IMR-90 (cell line): ENCODE measurements around the gene PGA4.

Source experiments
- POLR2A ChIP-seq: IDR thresholded peaks from 2 replicates; pipeline ENCODE4 v1.6.1; 2012; ENCODE audit warnings: mild to moderate bottlenecking, low read depth, low read length
- TF ChIP-seq, protein P1 (sequence below): conservative IDR thresholded peaks from 2 replicates; pipeline ENCODE4 v1.5.1; 2012; ENCODE audit warnings: mild to moderate bottlenecking, low read depth, low read length, improper control_type of control experiment
- TF ChIP-seq, protein P2 (sequence below): fragments of 150-350 bp; IDR thresholded peaks from 2 replicates; pipeline ENCODE4 v1.6.1; 2017; ENCODE audit warnings: mild to moderate bottlenecking, antibody characterized with exemption, low read length, low read depth

DNA sequence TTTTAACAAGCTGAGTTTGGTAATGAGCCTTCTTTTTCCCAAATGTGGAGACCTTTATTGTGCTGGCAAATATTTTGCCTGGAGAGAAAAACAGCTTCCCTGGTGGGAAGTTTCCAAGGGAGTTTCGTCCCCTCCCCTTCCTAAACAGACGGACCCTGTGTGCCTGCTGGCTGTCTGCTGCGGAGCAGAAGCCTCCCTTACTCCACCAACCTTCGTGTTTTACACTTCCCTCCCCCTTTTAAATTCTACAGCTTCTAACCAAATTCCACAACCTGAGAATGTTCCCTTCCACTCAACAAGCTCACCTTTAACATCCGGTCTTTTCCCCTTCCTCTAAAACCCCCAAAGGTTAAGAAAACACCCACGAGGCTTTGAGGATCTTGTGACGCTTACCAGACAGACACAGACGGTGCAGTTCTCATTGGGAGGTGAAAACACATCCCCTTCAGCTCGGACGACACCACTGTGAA, 55.9 kb downstream of the PGA4 start:
- TF ChIP-seq, protein P1, sequence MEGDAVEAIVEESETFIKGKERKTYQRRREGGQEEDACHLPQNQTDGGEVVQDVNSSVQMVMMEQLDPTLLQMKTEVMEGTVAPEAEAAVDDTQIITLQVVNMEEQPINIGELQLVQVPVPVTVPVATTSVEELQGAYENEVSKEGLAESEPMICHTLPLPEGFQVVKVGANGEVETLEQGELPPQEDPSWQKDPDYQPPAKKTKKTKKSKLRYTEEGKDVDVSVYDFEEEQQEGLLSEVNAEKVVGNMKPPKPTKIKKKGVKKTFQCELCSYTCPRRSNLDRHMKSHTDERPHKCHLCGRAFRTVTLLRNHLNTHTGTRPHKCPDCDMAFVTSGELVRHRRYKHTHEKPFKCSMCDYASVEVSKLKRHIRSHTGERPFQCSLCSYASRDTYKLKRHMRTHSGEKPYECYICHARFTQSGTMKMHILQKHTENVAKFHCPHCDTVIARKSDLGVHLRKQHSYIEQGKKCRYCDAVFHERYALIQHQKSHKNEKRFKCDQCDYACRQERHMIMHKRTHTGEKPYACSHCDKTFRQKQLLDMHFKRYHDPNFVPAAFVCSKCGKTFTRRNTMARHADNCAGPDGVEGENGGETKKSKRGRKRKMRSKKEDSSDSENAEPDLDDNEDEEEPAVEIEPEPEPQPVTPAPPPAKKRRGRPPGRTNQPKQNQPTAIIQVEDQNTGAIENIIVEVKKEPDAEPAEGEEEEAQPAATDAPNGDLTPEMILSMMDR, result no peak
- TF ChIP-seq POLR2A, result no peak
- TF ChIP-seq, protein P2, sequence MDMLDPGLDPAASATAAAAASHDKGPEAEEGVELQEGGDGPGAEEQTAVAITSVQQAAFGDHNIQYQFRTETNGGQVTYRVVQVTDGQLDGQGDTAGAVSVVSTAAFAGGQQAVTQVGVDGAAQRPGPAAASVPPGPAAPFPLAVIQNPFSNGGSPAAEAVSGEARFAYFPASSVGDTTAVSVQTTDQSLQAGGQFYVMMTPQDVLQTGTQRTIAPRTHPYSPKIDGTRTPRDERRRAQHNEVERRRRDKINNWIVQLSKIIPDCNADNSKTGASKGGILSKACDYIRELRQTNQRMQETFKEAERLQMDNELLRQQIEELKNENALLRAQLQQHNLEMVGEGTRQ, result no peak
